NCI-H1436 (cell line): Measurements from ENCODE around the gene MRPS23.
"Not testable (repeated sequence)": the region's sequence is repeated elsewhere in the genome, so short reads cannot be mapped to it uniquely, and the experiment has no call there.

Experiments
- DNase-seq: peaks from one replicate; lab custom pipeline; 2025; lab: John Stamatoyannopoulos, UW

The MRPS23 gene

DNA sequence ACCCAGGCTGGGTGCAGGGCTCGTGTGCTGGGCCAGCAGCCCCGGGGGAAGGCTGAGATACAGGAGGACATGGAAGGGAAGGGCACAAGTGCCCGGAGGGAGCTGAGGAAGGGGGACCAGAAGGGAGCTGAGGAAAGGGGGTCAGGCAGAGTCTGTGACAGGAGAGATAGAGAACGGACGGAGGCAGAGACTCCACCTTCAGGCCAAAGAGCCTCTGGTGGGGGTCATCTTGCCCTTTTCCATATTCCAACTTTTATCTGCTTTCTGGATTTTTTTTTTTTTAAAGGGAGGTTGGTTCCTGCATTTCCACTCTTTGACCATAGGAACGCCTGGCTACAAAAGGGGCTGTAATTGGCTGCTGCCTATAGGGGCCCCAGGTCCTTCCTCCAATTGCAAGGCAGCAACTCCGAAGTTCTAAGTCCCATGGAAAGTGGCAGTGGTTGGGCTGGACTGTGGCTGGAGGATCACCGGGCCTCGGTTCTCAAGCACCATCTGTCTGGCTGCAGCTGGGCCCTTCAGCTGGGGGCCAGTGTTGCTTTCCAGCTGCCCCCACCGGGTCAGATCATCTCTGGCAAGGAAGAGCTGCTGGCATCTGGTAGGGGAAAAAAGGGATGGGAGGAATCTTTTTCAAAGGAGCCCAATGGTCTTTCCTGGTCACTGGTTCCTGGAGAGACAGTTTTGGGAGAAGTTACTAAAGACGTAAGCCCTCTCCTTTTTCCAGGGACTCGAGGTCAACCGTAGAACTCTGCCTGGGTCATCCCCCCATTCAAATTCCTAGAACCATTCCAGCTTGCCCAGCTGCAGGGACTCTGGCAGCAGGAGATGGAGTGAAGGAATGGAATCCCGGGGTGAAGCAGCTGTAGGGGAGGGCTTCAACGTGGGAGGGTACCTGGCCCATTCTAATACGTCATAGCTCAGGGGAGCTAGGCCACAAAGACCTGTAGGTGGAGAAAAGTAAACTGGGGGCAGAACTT is 13.1 kb upstream of the MRPS23 start:
- no peak for DNase-seq

DNA sequence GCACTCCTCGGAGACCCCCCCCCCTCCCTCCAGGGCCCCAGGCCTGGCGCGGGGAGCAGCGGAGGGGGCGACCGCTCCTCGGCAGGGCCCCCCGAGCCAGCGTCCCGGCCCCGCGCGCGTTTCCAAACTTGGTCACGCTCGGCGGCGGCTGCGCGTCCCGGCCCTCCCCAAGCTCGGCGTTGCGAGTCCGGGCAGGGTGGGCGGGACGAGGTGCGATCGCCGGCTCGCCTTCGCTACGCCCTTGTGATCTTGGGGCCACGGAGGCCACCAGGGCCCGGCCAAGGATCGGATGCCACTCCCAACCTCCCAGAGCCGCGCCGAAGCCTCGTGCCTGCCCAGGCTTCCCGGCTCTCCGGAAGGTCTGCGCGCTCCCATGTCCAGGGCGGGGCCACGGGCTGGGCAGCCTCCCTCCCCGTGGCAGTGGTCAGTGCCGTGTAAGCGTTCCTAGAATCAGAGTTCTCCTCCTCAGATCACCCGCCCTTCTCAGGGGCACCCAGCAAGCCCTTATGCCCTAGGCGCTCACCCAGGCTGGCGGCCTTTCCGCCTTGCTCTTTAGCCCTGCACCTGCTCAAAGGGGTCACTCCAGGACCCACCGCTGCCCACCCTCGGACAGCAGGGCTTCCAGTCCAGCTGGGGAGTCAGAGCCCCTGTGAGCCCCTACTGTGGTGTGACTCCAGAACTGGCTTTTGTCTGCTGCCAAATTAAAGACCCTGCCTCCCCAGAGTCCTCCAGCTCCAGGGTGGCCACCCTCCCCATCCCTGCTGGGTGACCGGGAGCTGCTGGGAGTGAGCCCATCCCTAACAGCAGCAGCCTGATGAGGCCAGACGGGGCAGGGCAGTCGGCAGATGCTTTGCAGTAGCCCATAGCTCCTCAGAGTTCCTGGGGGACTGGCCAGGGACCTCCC is 12.2 kb upstream of the MRPS23 start:
- DNase-seq: no peak

GRCh38 chr17:57861000-57861789 is 11.4 kb upstream of the MRPS23 start:
- no peak for DNase-seq

GRCh38 chr17:57860414-57860999 is 10.7 kb upstream of the MRPS23 start:
- no peak for DNase-seq

DNA sequence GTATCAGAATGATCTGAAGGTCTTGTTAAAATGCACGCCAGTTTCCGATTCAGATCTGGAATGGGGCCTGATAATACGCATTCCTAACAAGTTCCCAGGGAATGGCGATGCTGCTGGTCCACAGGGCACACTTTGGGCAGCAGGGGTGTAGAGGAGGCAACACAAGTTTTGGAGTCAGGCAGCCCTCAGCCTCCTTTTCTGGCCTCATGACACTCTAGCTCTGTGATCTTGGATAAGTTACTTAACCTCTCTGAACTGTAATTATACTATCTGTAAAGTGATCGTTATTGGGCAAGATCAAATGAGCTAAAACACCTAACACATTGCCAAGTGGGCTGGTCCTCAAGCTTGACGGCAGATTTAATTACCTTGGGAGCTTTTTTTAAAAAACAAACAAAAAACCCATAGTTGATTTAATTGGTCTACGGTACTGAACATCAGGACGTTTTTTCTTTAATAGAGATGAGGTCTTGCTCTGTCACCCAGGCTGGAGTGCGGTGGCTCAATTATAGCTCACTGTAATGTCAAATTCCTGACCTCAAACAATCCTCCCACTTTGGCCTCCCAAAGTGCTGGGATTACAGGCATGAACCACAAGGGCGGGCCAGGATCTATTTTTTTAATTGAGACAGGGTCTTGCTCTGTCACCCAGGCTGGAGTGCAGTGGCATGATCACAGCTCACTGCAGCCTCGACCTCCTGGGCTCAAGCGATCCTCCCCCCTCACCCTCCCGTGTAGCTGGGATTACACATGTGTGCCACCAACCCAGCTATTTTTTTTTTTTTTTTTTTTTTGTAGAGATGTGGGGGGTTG is 10.0 kb upstream of the MRPS23 start:
- no peak for DNase-seq

DNA sequence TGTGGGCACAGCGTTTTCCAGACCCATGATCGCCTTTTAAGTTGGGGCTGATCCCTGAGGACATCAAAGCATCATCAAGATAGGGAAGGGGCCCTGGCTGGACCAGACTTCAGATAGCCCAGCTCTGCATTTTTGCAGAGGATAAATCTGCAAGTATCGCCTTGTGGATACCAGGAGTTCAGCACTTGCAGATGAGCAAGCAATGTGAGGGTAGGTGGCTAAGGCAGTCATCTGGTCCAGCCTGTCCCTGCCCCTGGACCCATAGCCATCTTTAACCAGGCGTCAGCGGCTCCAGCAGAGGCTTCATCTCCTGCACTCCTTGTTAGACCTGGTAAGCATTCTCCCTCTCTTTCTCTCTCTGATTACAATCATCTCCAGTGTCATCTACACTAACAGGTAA is 9.0 kb upstream of the MRPS23 start:
- DNase-seq: no peak

- DNase-seq: no peak
Measured at GRCh38 chr17:57856792-57857620, 7.2 kb upstream of the MRPS23 start.

GRCh38 chr17:57855391-57856035 is 5.7 kb upstream of the MRPS23 start:
- no peak for DNase-seq

DNA sequence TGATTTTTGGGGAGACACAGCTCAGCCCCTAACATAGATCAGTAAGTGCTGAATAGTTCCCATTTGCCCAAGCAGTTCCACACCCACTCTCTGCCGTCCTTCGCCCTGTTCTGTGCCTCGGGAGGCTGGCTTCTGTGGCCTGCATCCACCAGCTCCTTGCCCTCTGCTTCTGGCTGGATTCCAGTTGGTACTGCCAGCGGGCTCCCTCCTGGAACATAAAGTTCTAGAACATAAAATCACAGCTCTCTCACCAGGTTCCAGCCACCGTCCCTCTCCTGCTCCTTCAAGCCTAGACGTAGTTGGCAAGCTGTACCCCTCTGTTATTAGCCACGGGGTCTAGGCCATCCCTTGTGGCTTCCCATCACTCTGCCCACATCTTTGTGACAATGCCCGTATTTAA is 3.9 kb upstream of the MRPS23 start:
- DNase-seq: no peak

DNA sequence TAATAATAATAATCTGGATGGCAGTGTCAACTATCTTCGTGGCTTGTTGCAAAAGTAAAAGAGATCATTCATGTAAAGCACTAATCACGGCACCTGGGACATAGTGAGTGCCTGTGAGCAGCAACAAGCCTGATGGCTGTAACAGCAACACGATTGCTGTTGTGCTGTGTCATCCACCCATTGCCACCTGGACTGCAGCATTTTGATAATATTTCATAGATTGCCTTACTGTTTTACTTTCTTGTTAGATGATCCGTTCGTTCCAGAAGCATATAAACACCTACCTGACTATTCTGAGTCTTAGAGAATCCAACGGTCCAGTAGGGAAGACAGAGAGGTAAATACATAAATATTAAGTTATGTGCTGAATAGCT is 3.1 kb upstream of the MRPS23 start:
- DNase-seq: no peak

GRCh38 chr17:57852092-57852954 is 2.5 kb upstream of the MRPS23 start:
- no peak for DNase-seq

DNA sequence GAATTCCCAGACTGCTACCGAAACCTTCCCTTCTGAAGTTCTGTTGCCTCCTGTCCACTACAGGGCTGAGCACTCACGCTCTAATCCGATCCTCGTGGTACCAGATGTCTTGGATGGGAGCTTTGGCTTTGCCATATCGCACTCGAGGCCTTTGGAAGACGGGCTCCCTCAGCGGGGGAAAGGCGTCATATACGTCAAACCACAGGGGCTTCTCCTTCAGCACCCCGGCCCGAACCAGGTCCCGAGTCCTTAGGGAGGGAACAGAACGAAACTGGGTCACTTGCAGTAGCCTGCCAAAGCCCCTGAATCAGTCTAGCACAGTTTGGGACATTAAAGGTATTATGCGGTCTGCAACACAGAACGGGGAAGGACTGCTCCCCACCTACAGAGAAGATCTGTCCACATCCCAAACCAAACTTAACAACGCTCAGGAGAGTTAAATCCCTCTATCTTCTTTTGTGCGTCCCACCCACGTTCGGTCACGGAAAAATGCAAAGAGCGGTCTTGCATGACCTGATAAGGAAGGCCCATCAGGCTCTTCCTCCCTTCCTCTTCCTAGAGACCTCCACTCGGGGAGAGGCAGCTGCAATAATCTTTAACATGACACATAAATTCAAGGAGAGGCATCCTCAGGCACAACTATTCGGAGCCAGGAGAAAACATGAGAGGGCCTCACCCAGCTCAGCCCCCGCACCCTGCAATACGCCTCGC is 526 bp downstream of the MRPS23 start:
- no peak for DNase-seq

DNA sequence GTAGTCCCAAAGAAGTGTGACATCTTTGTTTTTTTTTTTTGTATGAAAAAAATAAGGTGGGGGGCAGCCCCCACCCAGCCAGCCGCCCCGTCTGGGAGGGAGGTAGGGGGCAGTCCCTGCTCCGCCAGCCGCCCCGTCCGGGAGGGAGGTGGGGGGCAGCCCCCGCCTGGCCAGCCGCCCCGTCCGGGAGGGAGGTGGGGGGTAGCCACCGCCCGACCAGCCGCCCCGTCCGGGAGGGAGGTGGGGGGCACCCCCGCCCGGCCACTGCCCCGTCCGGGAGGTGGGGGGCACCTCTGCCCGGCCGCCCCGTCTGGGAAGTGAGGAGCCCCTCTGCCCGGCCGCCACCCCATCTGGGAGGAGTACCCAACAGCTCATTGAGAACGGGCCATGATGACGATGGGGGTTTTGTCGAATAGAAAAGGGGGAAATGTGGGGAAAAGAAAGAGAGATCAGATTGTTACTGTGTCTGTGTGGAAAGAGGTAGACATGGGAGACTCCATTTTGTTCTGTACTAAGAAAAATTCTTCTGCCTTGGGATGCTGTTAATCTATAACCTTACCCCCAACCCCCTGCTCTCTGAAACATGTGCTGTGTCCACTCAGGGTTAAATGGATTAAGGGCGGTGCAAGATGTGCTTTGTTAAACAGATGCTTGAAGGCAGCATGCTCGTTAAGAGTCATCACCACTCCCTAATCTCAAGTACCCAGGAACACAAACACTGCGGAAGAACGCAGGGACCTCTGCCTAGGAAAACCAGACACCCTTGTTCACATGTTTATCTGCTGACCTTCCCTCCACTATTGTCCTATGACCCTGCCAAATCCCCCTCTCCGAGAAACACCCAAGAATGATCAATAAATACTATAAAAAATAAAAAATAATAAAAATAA is 3.5 kb downstream of the MRPS23 start:
- not testable (repeated sequence) for DNase-seq

GRCh38 chr17:57842280-57842679 is 7.6 kb downstream of the MRPS23 start:
- DNase-seq: no peak

GRCh38 chr17:57839571-57839923 is 10.3 kb downstream of the MRPS23 start:
- no peak for DNase-seq

DNA sequence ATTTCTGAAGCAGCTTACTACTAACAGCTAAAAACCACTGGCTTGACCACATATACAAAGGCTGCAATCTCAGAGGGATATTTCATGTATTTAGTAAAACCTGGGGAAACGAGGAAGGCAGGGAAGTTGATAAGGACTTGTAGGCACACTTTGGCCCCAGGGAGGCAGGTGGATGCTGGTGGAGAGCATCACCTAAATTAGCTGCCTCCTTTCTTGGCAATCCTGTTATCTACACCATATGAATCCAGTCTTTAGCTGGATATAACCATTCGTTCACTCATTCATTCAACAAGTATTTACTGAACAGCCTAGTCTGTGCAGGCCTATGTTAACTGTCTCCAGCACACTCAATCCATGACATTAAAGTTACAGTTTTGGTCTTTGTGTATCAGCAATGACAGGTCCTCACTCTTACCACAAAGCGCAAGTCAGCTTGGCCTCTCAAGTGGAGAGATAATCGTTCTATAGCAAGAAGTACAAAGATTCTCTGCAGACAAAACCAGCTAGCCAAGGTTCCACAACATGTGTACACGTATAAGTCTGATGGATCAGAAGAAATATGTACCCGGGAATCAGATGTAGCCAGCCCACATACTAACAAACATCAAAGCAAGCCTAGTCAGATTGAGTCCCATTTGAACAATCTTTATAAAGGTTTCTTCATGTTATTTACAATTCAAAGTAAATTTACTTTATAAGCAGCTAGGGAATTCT is 10.8 kb downstream of the MRPS23 start:
- DNase-seq: no peak
